BJ (cell line): ENCODE results near the gene AK5. TPM values are rescaled to one million over a fixed set of nuclear protein-coding genes. Genes with fewer than 3 reads are reported as not detected.

Experiments used
- CTCF ChIA-PET: fragments of 350-600 bp; formaldehyde crosslinking; extraction: SDS; loops from one replicate; lab custom pipeline; 2021; ENCODE audit warnings: antibody characterized with exemption, inconsistent platforms; lab: Yijun Ruan, JAX
- POLR2A ChIA-PET: fragments of 300-600 bp; sonication (Branson Sonifier 250); formaldehyde crosslinking; extraction: SDS; loops from one replicate; lab custom pipeline; 2021; ENCODE audit warnings: antibody characterized with exemption; lab: Charles Lee
- DNase-seq: peaks from one replicate; pipeline ENCODE4 v3.0.0-alpha.2; 2011; ENCODE audit warnings: low read depth
- H3K27me3 ChIP-seq: 2 replicates; pipeline ENCODE4 v1.6.0; 2011; ENCODE audit warnings: low read length; ENCODE audit not compliant: control insufficient read depth, insufficient read depth
- H3K36me3 ChIP-seq: 2 replicates; pipeline ENCODE4 v1.5.1; 2011; ENCODE audit warnings: low read length; ENCODE audit not compliant: control insufficient read depth, insufficient read depth
- H3K4me3 ChIP-seq: 2 replicates; pipeline ENCODE4 v1.5.1; 2011; ENCODE audit warnings: low read depth, mild to moderate bottlenecking, control low read depth, low read length
- polyA plus RNA-seq: library from polyadenylated mRNA; depleted of rRNA; stranded (reverse); fragments of >200 nt; gene quantifications from 2 replicates; pipeline ENCODE4 v1.2.3, GENCODE V29; 2011
- TF ChIP-seq, protein P1 (sequence below): IDR thresholded peaks from 2 replicates; pipeline ENCODE4 v1.5.1; 2011; ENCODE audit warnings: low read depth, mild to moderate bottlenecking, control low read depth, inconsistent platforms, low read length, moderate library complexity; ENCODE audit not compliant: insufficient read depth

AK5 gene
- polyA plus RNA-seq, 1 experiment = 7.8 TPM

DNA sequence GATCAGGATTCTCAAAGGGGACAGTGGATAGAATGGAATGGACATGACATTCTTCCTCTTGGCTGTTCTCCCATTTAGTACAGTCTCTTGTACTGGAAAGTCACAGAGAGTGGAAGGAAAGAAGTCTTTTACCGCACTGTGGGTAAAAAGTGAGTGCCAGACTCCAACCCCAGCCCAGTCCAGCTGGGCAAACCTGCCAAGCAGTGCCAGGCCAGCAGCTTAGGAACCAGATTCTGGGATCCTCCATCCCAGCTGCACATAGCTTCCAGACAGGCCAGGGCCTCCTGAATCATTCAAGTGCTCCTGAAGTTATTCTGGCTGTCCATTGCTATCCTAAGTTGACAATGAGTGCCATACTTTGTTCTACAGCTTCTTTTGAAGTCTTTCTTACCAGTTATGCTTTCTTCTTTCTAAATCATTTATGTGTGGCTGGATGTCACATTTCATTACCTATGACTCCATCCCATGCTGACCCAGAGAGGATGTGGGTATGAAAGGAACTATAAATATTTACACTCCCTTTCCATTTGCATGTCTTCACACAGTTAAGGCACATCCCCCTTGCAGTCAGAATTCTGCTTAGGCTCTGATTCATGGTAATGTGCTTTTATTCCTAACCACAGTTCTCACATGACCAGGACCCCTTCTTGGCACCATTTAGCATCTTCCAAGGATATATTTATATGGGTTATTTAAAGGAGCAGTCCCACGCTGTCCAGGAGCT lies 88.9 kb downstream of the AK5 start:
- TF ChIP-seq, protein P1, sequence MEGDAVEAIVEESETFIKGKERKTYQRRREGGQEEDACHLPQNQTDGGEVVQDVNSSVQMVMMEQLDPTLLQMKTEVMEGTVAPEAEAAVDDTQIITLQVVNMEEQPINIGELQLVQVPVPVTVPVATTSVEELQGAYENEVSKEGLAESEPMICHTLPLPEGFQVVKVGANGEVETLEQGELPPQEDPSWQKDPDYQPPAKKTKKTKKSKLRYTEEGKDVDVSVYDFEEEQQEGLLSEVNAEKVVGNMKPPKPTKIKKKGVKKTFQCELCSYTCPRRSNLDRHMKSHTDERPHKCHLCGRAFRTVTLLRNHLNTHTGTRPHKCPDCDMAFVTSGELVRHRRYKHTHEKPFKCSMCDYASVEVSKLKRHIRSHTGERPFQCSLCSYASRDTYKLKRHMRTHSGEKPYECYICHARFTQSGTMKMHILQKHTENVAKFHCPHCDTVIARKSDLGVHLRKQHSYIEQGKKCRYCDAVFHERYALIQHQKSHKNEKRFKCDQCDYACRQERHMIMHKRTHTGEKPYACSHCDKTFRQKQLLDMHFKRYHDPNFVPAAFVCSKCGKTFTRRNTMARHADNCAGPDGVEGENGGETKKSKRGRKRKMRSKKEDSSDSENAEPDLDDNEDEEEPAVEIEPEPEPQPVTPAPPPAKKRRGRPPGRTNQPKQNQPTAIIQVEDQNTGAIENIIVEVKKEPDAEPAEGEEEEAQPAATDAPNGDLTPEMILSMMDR = no peak
- Histone ChIP-seq H3K36me3 (no peaks in the 10 kb centered on the region), H3K4me3 (no peak overlapping the region), H3K27me3 (no peaks in the 10 kb centered on the region)
- DNase-seq = peak; percentile 80
- CTCF ChIA-PET = interaction anchor here (0.9 to 1.0 kb wide), 2 partner anchors 29 to 65 kb away, joined by 3 to 4 read pairs; no protein-coding TSS in a partner anchor
- POLR2A ChIA-PET = no interaction called here

DNA sequence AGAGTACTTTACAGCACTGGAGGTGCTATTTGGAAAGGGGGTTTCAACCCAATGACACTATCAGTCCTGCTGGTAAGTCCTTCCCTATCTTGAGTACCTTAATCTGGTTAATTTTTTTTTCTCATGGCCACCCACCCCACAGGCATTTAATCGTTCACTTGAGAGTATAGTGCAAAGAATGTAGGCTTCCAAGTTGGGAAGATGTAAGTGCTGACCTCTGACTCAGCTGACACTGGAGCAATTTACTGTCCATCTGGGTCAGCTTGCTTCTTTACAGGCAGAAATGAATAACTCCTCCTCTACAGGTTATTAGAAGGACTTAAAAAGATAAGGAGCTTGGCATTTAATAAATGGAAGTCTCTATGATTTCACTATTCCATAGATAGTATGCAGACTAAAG lies 89.6 kb downstream of the AK5 start:
- CTCF ChIA-PET = interaction anchor here (0.9 kb wide), 1 partner anchor 28 kb away, joined by 4 read pairs; no protein-coding TSS in a partner anchor
- TF ChIP-seq, protein P1 = no peak
- POLR2A ChIA-PET = no interaction called here
- H3K27me3 ChIP-seq = no peaks in the 10 kb centered on the region
- H3K36me3 ChIP-seq = no peaks in the 10 kb centered on the region
- no peak for DNase-seq
- H3K4me3 ChIP-seq = no peak overlapping the region

DNA sequence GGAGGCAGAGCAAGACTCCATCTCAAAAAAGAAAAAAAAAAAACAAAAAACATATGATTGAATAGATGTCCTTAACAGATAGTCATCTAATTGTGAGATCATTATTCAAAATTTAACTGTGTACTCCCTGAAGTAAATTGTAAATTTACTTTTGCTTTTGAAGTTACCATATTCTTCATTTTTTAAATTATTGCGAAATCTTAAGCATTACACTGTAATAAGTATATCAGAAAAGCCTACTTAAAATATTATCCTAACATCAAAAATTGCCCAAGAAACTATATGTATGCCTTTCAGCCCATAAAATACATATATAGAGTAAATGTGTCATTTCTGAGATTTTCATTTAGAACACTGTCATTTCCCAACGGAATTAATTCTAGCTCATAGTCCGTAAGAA lies 91.9 kb downstream of the AK5 start:
- no peaks in the 10 kb centered on the region for H3K36me3 ChIP-seq
- TF ChIP-seq, protein P1 = no peak
- ChIA-PET CTCF (no interaction called here), POLR2A (no interaction called here)
- no peak overlapping the region for H3K4me3 ChIP-seq
- no peak for DNase-seq
- no peaks in the 10 kb centered on the region for H3K27me3 ChIP-seq

DNA sequence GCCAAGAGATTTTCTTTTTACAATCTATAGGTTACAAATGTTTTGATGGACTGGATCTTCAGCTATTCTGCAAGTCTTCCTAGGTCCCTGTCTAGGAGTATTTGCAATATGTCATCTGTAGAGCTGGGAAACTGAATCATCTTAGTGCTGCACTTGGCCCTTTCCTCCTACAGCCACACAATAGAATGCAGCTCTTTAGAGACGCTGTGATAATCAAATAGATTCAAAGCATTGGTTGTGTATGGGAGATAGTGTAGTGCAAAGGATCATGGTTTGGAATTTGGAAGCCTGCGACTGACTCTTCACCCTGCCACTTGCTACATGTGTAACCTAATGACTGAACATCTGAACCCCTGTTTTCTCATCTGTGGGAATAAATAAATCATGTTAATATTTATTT lies 93.7 kb downstream of the AK5 start:
- Histone ChIP-seq H3K36me3 (no peaks in the 10 kb centered on the region), H3K4me3 (no peak overlapping the region), H3K27me3 (no peaks in the 10 kb centered on the region)
- TF ChIP-seq, protein P1 = no peak
- ChIA-PET CTCF (interaction anchor here (0.8 to 1.1 kb wide), 2 partner anchors 18 to 25 kb away, joined by 3 to 4 read pairs; no protein-coding TSS in a partner anchor), POLR2A (no interaction called here)
- no peak for DNase-seq

DNA sequence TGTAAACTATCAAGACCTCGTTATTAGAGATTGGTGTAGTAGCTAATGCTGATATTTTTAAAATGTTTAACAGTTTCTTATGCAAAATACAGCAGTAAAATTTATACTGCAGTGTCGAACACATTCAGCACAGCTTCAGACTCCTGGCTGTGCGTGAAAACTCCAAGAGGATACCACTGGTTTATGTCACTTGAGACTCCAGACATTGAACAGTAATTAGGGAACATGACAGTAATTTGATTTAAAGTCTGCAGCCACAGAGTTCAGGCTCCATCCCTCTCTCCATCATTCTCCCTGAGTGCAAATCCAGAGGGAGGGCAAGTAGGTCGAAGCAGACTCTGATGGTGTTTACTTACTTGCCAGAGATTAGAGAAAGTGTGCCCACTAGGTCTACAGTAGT lies 94.2 kb downstream of the AK5 start:
- H3K4me3 ChIP-seq = no peak overlapping the region
- POLR2A ChIA-PET = no interaction called here
- H3K36me3 ChIP-seq = no peaks in the 10 kb centered on the region
- H3K27me3 ChIP-seq = no peaks in the 10 kb centered on the region
- CTCF ChIA-PET = interaction anchor here (0.8 to 1.1 kb wide), 2 partner anchors 19 to 24 kb away, joined by 3 to 4 read pairs; no protein-coding TSS in a partner anchor
- DNase-seq = no peak
- TF ChIP-seq, protein P1 = no peak
